Ovary (tissue), 9 donors: Measurements from ENCODE around the gene CCR5. TPM values are rescaled to one million over a fixed set of nuclear protein-coding genes. Genes with fewer than 3 reads are reported as not detected.

Source experiments
- DNase-seq, 5 donors: peaks; one replicate each; pipeline ENCODE4 v3.0.0-alpha.2; 2019 to 2020
- H3K27ac ChIP-seq, 2 donors: fragments of 200-600 bp; one replicate each; pipeline versions ENCODE4 v1.5.1 to v1.8.0; 2019 to 2022
- H3K27me3 ChIP-seq: fragments of 200-600 bp; one replicate; pipeline ENCODE4 v1.8.0; 2022
- H3K36me3 ChIP-seq: fragments of 200-600 bp; sonication (generic); one replicate; pipeline ENCODE4 v1.5.1; 2019
- H3K4me1 ChIP-seq: one replicate; pipeline ENCODE4 v1.8.1; 2013; ENCODE audit warnings: mild to moderate bottlenecking, moderate library complexity; ENCODE audit not compliant: insufficient read depth
- H3K4me3 ChIP-seq: fragments of 200-600 bp; sonication (generic); one replicate; pipeline ENCODE4 v1.5.1; 2017
- H3K9me3 ChIP-seq, 2 donors: fragments of 200-600 bp in 1 of 2; sonication (generic) in 1 of 2; one replicate each; pipeline versions ENCODE4 v1.5.1 to v1.8.1; 2013 to 2019; ENCODE audit warnings: mild to moderate bottlenecking in 1 of 2, moderate library complexity in 1 of 2
- CTCF ChIP-seq, 3 donors: fragments of 450-650 bp in 2 of 3; fragments of 200-600 bp in 1 of 3; IDR thresholded peaks; one replicate each; pipeline versions ENCODE4 v1.5.1 to v1.8.0; 2016 to 2022; ENCODE audit warnings: antibody characterized with exemption in 3 of 3, mild to moderate bottlenecking in 1 of 3
- EP300 ChIP-seq: sonication (generic); formaldehyde crosslinking; IDR thresholded peaks from one replicate; pipeline ENCODE4 v1.6.1; 2017; ENCODE audit warnings: antibody characterized with exemption
- POLR2A ChIP-seq: fragments of 450-650 bp; IDR thresholded peaks from one replicate; pipeline ENCODE4 v1.6.1; 2017; ENCODE audit warnings: antibody characterized with exemption, mild to moderate bottlenecking, moderate library complexity
- WGBS, 3 donors: extraction: QIAGEN DNeasy Blood & Tissue Kit in 1 of 3; methylation state at CpG; one replicate each; pipeline versions ENCODE4 v1.1.5 to v1.1.7; 2013 to 2017; 5-methylcytosine and 5-hydroxymethylcytosine counted together
- intact Hi-C, 4 donors: fragments of 100-400 bp; cut with DNase I; formaldehyde crosslinking; loops; one replicate each; pipeline versions ENCODE4 v1.11.0 to v1.15.1; 2022 to 2023
- polyA plus RNA-seq, 2 donors: library from polyadenylated mRNA; stranded (reverse); fragments of 200-250 nt in 1 of 2; fragments of 350-450 nt in 1 of 2; fragmentation: Illumina TruSeq in 1 of 2; extraction: RNeasy Lipid Tissue Mini Kit (QIAGEN cat#74804) in 1 of 2; gene quantifications; one replicate each; pipeline ENCODE4 v1.2.3, GENCODE V29; 2013 to 2014
- total RNA-seq, 7 donors: library from RNA; depleted of rRNA in 2 of 7; stranded (reverse); fragments of >200 nt in 2 of 7; fragmentation: NEBNext Ultra II Directional in 3 of 7; extraction: Animal tissue kit (Norgen Biotek cat#: 25700) in 3 of 7; gene quantifications; one replicate each; pipeline versions ENCODE4 v1.1.0 to v1.2.4, GENCODE V29; 2016 to 2023
- donor health status: DM: no; HTN: no; CAD: no; lungs with moderate emphysema.
- donor health status: DM: no; HTN: no; CAD: no.
- donor health status: Bipolar disorder and iron deficiency.
- donor health status: DM: yes; HTN: yes; CAD: no.
- donor health status: DM: no; HTN: no; CAD: no.
- donor health status: DM: yes; HTN: yes; CAD: no.

CCR5 gene
- total and polyA plus RNA-seq, 9 donors: 0.23 to 7.4 (median 0.92) TPM

- 43 to 59% (median 54%) methylated on average over 6 of the region's 6 CpGs for WGBS, 3 donors
- no peak for DNase-seq
- H3K27me3 ChIP-seq: no peaks in the 10 kb centered on the region
- no peaks in the 10 kb centered on the region for H3K36me3 ChIP-seq
- no peak overlapping the region for H3K4me3 ChIP-seq
- H3K4me1 ChIP-seq: no peaks in the 10 kb centered on the region
- TF ChIP-seq CTCF (IDR thresholded peaks at IDR 0.05) (no peak), POLR2A (no peak), EP300 (no peak)
- intact Hi-C loops: no loop called here
- no peaks in the 10 kb centered on the region for H3K9me3 ChIP-seq
- no peak overlapping the region for H3K27ac ChIP-seq
Observed at GRCh38 chr3:46395766-46396530, 25.2 kb downstream of the CCR5 start.

GRCh38 chr3:46397111-46397510 lies 26.4 kb downstream of the CCR5 start:
- TF ChIP-seq CTCF (IDR thresholded peaks at IDR 0.05) (no peak), EP300 (no peak), POLR2A (no peak)
- intact Hi-C loops: no loop called here

GRCh38 chr3:46398186-46398955 lies 27.6 kb downstream of the CCR5 start:
- 87 to 93% (median 92%) methylated on average over 6 of the region's 6 CpGs for WGBS, 3 donors
- H3K36me3 ChIP-seq: no peaks in the 10 kb centered on the region
- H3K9me3 ChIP-seq: no peaks in the 10 kb centered on the region
- H3K27ac ChIP-seq: no peak overlapping the region
- intact Hi-C loops: no loop called here
- H3K27me3 ChIP-seq: no peaks in the 10 kb centered on the region
- TF ChIP-seq POLR2A (no peak), CTCF (IDR thresholded peaks at IDR 0.05) (no peak), EP300 (no peak)
- no peak for DNase-seq
- no peaks in the 10 kb centered on the region for H3K4me1 ChIP-seq
- H3K4me3 ChIP-seq: no peak overlapping the region

More at GRCh38 chr3:46397111-46397510, 26.4 kb downstream of the CCR5 start:
- H3K27ac ChIP-seq: no peak overlapping the region
- no peaks in the 10 kb centered on the region for H3K27me3 ChIP-seq
- H3K4me3 ChIP-seq: no peak overlapping the region
- no peak for DNase-seq
- no peaks in the 10 kb centered on the region for H3K9me3 ChIP-seq
- WGBS, 3 donors: 74 to 84% (median 80%) methylated on average over 7 of the region's 7 CpGs
- no peaks in the 10 kb centered on the region for H3K4me1 ChIP-seq
- no peaks in the 10 kb centered on the region for H3K36me3 ChIP-seq

- DNase-seq: no peak
- Histone ChIP-seq H3K36me3 (no peaks in the 10 kb centered on the region), H3K4me1 (no peaks in the 10 kb centered on the region), H3K27ac (no peak overlapping the region), H3K27me3 (no peaks in the 10 kb centered on the region), H3K4me3 (no peak overlapping the region), H3K9me3 (no peaks in the 10 kb centered on the region)
- TF ChIP-seq EP300 (no peak), POLR2A (no peak), CTCF (IDR thresholded peaks at IDR 0.05) (no peak)
- intact Hi-C loops: no loop called here
- 68 to 88% (median 79%) methylated on average over 2 of the region's 2 CpGs for WGBS, 3 donors
Observed at GRCh38 chr3:46399098-46399497, 28.4 kb downstream of the CCR5 start.
